ENCODE measurements around the gene SUMF1.

SUMF1 gene

DNA sequence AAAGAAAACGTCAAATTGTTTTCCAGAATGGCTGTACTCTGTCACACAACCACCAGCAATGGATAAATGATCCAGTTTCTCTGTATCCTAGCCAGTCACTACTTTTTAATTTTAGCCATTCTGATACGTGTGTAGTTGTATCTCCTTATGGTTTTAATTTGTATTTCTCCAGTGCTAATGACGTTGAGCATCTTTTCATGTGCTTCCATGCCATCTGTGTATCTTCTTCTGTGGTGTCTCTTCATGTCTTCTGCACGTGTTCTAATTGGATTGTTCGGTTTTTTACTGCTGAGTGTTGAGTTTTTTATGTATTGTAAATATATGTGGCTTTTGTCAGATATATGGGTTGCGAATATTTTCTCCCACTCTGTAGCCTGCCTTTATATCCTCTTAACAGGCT is 81.9 kb downstream of the SUMF1 start:
- no peak for TF ChIP-seq CTCF (IDR thresholded peaks at IDR 0.05; ENCODE audit: low read depth, low read length)

DNA sequence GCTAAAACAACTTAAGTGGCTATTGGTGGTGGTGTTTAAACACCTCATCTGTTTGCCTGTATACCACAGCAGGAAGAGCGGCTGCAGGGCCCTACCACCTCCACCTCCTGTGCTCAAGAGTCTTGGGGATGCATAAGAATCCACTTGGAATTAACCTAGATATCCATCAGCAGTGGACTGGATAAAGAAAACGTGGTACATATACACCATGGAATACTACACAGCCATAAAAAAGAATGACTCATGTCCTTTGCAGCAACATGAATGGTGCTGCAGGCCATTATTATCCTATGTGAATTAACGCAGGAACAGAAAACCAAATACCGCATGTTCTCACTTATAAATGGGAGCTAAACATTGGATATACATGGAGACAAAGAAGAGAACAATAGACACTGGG is 87.1 kb downstream of the SUMF1 start:
- DNase-seq (ENCODE audit: low read depth in 2 of 2): no peak
- no peak overlapping the region for H3K4me3 ChIP-seq (replicated peaks in 1 of 2; ENCODE audit: low read depth in 2 of 2, low read length in 2 of 2)
- no peak for TF ChIP-seq CTCF (IDR thresholded peaks at IDR 0.05; ENCODE audit: low read depth, low read length)

More for the DNA sequence above, 81.9 kb downstream of the SUMF1 start:
- DNase-seq (ENCODE audit: low read depth in 2 of 2): no peak
- no peak overlapping the region for H3K4me3 ChIP-seq (replicated peaks in 1 of 2; ENCODE audit: low read depth in 2 of 2, low read length in 2 of 2)

DNA sequence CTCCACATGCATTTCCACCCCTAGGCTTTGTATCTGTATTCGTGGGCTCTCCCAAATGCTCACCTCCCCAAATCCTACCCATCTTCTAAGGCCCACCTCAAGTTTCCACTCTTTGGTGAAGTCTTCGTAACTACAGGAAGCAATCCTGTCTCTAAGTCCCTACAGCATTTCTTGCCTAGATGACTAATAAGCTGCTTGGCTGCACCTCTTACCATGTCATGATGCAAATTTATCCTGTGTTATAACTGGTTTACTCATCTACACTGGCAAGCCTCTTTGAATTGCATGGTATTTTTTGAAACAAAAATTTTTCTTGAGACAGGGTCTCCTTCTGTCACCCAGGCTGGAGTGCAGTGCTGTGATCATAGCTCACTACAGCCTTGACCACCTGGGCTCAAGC is 90.6 kb downstream of the SUMF1 start:
- peak in 1 of 2 donors; percentile 67 for DNase-seq (ENCODE audit: low read depth in 2 of 2)
- no peak overlapping the region for H3K4me3 ChIP-seq (replicated peaks in 1 of 2; ENCODE audit: low read depth in 2 of 2, low read length in 2 of 2)
- no peak for TF ChIP-seq CTCF (IDR thresholded peaks at IDR 0.05; ENCODE audit: low read depth, low read length)

GRCh38 chr3:4375911-4376310 is 91.2 kb downstream of the SUMF1 start:
- TF ChIP-seq CTCF (IDR thresholded peaks at IDR 0.05; ENCODE audit: low read depth, low read length): no peak
- no peak overlapping the region for H3K4me3 ChIP-seq (replicated peaks in 1 of 2; ENCODE audit: low read depth in 2 of 2, low read length in 2 of 2)
- no peak for DNase-seq (ENCODE audit: low read depth in 2 of 2)

DNA sequence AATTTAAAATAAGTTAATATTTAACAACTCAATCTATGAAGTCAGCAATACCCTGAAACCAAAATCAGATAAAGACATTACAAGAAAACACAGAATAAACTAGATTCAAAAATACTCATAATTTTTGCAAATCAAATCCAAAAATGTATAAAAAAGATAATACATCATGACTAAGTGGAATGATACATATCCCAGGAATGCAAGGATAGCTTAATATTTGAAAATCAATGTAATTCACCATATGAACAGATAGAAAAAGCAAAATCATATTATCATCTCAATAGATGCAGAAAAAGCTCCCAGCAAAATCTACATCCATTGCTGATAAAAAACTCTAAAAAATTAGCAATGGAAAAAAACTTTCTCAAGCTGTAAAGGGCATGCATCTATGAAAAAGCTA is 93.4 kb downstream of the SUMF1 start:
- TF ChIP-seq CTCF (IDR thresholded peaks at IDR 0.05; ENCODE audit: low read depth, low read length): no peak
- DNase-seq (ENCODE audit: low read depth in 2 of 2): no peak
- H3K4me3 ChIP-seq (replicated peaks in 1 of 2; ENCODE audit: low read depth in 2 of 2, low read length in 2 of 2): no peak overlapping the region

- no peak for TF ChIP-seq CTCF (IDR thresholded peaks at IDR 0.05; ENCODE audit: low read depth, low read length)
- H3K4me3 ChIP-seq (replicated peaks in 1 of 2; ENCODE audit: low read depth in 2 of 2, low read length in 2 of 2): no peak overlapping the region
- DNase-seq (ENCODE audit: low read depth in 2 of 2): no peak
Measured at GRCh38 chr3:4362523-4362922, 104.5 kb downstream of the SUMF1 start.

- no peak for DNase-seq (ENCODE audit: low read depth in 2 of 2)
- no peak overlapping the region for H3K4me3 ChIP-seq (replicated peaks in 1 of 2; ENCODE audit: low read depth in 2 of 2, low read length in 2 of 2)
- no peak for TF ChIP-seq CTCF (IDR thresholded peaks at IDR 0.05; ENCODE audit: low read depth, low read length)
Measured at GRCh38 chr3:4360817-4361216, 106.3 kb downstream of the SUMF1 start.
